H1 (cell line): Measurements from ENCODE around the gene RPA3.

ENCODE experiments used
- SIX5 ChIP-seq: IDR thresholded peaks from 2 replicates; pipeline ENCODE4 v1.6.1; 2011; ENCODE audit warnings: mild to moderate bottlenecking, low read depth, low read length
- TAF1 ChIP-seq: IDR thresholded peaks from 2 replicates; pipeline ENCODE4 v1.6.1; 2011; ENCODE audit warnings: mild to moderate bottlenecking, low read depth, low read length

DNA sequence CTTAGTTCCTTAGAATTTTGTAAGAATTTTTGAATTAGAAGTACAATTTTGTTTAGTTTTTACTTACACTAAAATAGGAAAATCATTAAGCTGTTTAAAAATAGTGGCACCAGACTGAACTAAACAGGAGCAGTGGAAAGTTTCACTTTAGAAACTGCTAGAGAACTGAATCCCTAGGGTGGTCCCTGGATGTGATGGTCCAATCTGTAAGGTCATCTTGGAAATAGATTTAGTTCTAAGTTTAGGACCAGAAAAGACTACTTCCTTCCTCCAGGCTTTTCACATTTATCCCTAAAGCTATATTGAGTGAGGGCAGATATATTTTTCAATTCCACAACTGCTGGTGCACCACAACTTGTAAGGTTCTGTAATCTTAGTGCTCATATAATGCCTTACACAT lies 19.0 kb downstream of the RPA3 start:
- TF ChIP-seq TAF1 (no peak), SIX5 (no peak)
